HG02885 (cell line): ENCODE measurements around the gene GOLT1A.

ENCODE experiments used
- ATAC-seq: cut with Tn5 transposase; IDR thresholded peaks from one replicate; pipeline ENCODE4 v1.9.1; 2021; ENCODE audit warnings: mild to moderate bottlenecking; ENCODE audit not compliant: unreplicated experiment, poor library complexity

The GOLT1A gene, protein sequence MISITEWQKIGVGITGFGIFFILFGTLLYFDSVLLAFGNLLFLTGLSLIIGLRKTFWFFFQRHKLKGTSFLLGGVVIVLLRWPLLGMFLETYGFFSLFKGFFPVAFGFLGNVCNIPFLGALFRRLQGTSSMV

DNA sequence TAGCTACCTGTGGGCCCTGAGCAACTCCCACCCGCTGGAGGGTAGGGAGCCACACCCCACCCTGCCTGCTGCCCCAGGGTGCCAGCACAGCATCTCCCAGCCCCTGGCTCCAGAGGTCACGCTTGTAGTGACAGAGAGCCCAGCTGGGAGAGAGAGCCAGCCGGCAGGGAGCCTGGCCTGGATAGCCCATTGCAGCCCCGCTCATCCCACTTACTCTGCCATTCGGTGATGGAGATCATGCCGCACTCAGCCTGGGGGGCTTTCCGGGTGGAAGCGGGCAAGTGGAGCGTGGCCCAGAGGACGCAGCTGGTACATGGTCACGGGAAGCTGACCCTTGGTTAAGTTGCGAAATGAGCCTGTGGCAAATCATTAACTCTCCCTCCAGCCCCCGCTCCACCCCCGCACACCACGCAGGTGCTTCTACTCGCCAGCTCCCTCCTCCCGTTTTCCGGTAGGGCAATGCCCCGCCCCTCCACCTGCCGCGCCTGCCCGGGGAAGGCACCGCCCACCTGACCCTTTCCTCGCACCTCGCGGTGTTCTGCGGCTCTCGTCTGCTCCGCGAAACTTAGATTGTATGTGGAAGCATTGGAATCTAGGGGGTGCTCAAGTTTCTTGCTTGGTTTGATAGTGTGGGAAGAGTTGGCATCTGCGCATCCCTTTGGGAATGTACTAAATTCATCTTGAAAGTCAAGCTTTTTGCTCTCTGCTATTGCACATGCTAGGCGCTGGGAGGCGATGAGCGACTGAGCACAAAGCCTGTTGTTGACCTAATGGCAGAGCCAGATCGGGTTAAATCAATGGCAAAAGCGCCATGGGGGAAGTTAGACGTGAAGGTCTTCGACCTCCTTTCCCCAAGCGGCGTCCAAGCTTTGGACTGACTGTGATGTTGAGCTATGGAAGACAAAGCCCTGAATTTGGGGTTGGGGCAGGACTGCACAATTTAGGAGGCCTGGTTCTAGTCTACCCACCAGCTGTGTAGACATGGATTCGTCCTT, at the start of gene GOLT1A:
TSS of gene GOLT1A (minus strand) at position 321 of the 995 bp plus-strand sequence. CDS start at position 239, 82 bp downstream.
- ATAC-seq, result no peak

GRCh38 chr1:204263254-204263910, 49.6 kb upstream of the GOLT1A start:
- ATAC-seq, result no peak

DNA sequence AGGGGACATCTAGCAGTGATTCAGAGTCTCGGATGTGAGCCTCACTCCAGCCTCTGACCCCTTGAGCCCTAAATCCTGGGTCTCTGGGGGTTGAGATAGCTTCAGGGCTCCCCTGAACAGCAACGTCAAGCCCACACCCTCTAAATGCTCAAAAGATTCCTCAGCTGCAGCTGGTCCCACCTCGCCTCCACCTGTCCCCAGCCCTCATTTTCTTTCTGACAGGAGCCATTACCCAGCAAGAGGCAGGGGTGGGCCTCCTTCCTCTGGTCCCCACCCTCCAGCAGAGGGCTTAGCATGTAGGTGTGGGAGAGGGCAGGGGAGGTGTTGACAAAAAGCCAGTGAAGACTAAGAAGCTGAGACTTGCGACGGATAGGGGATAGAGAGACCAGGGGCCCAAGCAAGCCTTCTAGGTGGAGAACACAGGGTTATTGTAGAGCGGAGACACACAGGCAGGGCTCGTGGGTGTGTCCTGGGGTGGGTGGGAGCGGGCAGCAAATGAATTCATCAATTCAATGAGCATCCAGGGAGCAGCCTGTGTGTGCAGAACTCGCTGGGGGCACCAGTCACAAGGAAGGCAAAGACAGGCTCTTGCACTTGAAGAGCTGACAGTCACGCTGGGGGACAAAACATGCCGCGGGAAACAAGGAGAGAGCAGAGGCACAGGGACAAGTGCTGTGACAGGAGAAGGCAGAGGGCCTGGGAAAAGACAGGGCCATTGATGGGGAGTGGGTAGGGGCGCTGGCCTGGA, 48.9 kb upstream of the GOLT1A start:
- ATAC-seq, result no peak

GRCh38 chr1:204261746-204262505, 48.1 kb upstream of the GOLT1A start:
- ATAC-seq, result no peak

- no peak for ATAC-seq
Measured at GRCh38 chr1:204261266-204261665, 47.5 kb upstream of the GOLT1A start.

- no peak for ATAC-seq
Measured at GRCh38 chr1:204260601-204261197, 46.9 kb upstream of the GOLT1A start.

DNA sequence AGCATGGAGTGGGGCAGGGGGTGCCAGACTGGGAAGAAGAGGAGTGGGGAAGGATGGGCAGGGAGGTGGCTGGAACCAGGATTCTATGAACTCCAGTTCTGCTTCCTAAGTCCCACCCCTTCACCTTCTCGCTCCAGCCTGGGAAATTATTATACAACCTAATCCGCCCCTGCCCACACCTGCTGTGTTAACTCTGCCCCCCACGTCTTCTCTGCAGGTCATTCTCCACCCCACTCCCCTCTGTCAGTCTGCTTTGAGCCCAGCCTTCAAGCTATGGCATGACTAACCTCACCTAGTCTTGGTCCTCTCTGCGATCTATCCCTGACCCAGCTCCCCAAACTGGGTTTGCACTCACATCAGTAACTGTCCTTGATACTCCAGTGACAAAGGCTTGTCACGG, 46.0 kb upstream of the GOLT1A start:
- no peak for ATAC-seq

- no peak for ATAC-seq
Measured at GRCh38 chr1:204259196-204259595, 45.4 kb upstream of the GOLT1A start.

DNA sequence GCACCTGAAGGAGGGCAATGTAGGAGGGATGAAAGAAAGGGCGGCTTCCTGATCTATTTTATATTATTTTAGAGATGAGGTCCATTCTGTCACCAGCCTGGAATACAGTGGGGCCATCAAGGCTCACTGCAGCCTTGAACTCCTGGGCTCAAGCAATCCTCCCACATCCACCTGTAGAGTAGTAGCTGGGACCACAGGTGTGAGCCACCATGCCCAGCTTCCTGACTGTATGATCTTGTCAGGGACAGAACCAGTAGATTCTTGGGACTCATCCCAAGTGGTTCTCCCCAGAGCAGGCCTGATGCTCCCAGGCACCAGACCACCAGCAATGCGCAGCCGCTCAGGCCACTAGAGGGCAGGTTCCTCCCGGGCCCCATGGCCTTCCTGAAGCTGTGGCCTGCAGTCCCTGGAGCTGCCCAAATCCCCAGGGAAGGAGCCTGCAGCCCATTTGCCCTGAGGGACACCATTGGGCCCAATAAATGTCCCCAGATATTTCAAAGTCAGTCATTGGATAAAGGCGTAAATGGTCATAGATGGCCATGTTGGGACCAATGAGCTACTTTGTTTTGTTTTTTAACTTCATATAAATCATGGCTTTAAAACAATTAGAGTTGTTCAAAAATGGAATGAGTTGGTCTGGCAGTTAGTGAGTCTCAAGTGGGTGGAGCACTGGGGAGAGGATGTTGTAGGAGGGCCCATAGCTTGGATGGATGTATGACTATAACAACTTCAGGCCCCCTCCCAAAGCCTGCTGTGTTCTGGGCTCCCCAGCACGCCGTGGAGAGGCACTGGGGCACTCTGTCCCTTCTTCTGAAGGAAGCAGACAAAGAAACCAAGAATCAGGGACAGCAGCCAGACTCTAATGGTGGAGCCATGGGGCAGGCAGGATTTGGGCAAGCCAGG, 44.7 kb upstream of the GOLT1A start:
- no peak for ATAC-seq

DNA sequence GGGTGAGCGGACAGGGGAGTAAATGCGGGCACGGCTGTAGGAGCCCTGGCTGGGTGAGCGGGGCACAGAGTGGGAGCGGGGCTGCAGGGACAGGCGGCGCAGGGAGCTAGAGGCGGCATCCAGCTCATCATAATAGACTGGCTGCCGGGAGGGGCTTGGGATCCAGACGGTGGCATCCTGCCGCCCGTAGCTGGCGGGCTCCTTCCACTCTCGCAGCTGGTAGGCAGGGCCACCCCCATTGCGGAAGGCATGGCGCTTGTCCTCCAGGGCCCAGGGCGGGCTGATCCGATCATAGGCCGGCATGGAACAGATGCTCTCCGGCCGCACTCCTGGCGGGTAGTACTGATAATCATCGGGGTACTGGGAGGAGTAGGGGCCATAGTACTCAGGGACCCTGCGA, 43.7 kb upstream of the GOLT1A start:
- no peak for ATAC-seq

GRCh38 chr1:204256531-204256930, 42.7 kb upstream of the GOLT1A start:
- no peak for ATAC-seq

GRCh38 chr1:204255966-204256365, 42.2 kb upstream of the GOLT1A start:
- no peak for ATAC-seq

DNA sequence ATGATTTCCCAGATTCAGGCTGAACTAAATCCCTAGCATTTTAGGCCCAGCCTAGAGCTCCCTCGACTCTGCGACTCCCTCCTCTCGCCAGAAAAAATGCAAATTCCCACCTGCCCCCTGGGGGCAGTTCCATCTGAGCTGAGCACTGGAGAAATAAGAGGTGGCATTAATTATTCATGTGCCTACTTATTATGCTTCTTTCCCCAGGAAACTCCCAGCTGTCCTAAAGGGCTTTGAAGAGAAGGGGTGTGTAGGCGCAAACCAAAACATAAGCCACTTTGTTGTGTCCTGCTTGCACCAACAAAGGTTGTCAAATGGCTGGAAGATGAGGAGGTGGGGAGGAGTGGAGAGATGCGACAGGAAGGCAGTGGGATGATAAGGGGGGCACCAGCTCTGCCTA, 41.4 kb upstream of the GOLT1A start:
- ATAC-seq, result no peak

DNA sequence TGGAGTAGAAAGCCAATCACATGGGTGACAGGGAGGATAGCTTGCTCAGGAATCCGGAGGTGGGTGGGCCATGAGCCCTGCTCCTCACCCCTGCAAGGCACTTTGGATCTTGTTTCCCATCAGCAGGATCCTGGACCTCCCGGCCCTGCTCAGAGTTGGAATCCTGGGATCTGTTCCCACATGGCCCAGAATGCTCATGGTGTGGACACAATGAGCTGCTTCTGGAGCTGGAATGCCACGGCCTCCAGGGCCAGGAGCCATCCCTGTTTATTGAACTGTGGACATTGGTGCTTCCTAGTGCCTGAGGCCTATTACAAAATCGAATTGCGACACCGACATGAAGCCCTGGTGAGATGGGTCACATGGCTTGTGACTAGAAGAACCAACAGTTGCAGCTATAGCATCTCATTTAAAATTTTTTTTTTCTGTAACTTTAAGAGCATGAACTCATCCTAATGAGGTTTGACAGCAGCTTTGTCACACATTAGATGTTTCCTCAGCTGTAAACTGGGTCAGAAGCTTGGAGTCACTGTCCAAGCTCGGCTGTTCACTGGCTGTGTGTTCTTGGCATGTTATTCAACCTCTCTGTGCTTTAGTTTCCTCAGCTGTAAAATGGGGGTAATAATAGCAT, 40.4 kb upstream of the GOLT1A start:
- ATAC-seq, result no peak

GRCh38 chr1:204251926-204252689, 38.3 kb upstream of the GOLT1A start:
- ATAC-seq, result no peak

GRCh38 chr1:204251286-204251685, 37.5 kb upstream of the GOLT1A start:
- no peak for ATAC-seq

DNA sequence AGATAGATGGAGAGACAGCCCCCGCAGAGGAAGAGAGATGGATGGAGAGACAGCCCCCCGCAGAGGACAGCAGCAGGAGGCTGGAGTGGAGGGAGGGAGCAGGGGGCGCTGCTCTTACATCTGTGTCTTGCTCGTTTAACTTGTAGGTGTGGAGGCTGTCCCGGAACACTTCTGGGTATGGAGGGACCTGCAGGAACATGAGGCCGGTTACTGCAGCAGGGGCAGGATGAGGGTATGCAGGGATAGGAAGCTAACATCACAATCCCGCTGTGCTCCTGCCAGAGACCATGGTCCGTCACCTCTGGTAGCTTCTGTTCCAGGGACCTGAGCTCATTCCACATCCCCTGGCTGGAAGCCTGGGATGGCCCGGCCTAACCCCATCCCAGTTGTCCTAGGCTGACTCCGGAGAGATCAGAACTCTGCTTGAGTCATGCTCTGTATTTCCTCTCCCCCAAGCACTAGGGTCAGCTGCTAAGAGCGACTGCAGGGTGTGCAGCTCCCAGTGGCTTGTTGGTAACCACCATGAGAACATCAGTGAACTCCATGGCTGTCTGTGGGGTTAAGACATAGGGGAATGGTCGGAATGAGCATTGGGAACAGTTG, 36.7 kb upstream of the GOLT1A start:
- ATAC-seq, result no peak
